Lower lobe of right lung (tissue), 2 donors: ENCODE data around the gene TMEM244. TPM values are rescaled to one million over a fixed set of nuclear protein-coding genes. Genes with fewer than 3 reads are reported as not detected.

Source experiments
- ATAC-seq, 2 donors: fragments of 200-7000 bp; cut with Tn5 transposase; one replicate each; pipeline ENCODE4 v1.9.1; 2020 to 2022; ENCODE audit warnings: mild to moderate bottlenecking in 2 of 2, moderate library complexity in 2 of 2
- DNase-seq: peaks from one replicate; pipeline ENCODE4 v3.0.0-alpha.2; 2020
- H3K27ac ChIP-seq: fragments of 200-600 bp; one replicate; pipeline ENCODE4 v1.8.0; 2022
- H3K27me3 ChIP-seq: fragments of 200-600 bp; one replicate; pipeline ENCODE4 v1.8.0; 2022; ENCODE audit warnings: low read depth
- H3K36me3 ChIP-seq: fragments of 200-600 bp; one replicate; pipeline ENCODE4 v1.8.0; 2022; ENCODE audit warnings: mild to moderate bottlenecking
- H3K4me1 ChIP-seq: fragments of 200-600 bp; one replicate; pipeline ENCODE4 v1.8.0; 2022
- H3K4me3 ChIP-seq: fragments of 200-600 bp; one replicate; pipeline ENCODE4 v1.8.0; 2022; ENCODE audit warnings: mild to moderate bottlenecking
- H3K9me3 ChIP-seq: fragments of 200-600 bp; one replicate; pipeline ENCODE4 v1.8.0; 2022
- intact Hi-C: fragments of 100-400 bp; cut with DNase I; formaldehyde crosslinking; loops from one replicate; pipeline ENCODE4 v1.11.0; 2022
- total RNA-seq: library from RNA; stranded (reverse); fragmentation: NEBNext Ultra II Directional; extraction: Animal tissue kit (Norgen Biotek cat#: 25700); gene quantifications from one replicate; pipeline ENCODE4 v1.2.1, GENCODE V29; 2021
- TF ChIP-seq, protein P1 (sequence below): fragments of 200-600 bp; IDR thresholded peaks from one replicate; pipeline ENCODE4 v1.8.0; 2022; ENCODE audit warnings: antibody characterized with exemption, mild to moderate bottlenecking
- donor health status: DM: no; HTN: yes; CAD: no; lungs with severe emphysema.

The TMEM244 gene
- total RNA-seq, 1 donor from 2014 or later, result not detected

DNA sequence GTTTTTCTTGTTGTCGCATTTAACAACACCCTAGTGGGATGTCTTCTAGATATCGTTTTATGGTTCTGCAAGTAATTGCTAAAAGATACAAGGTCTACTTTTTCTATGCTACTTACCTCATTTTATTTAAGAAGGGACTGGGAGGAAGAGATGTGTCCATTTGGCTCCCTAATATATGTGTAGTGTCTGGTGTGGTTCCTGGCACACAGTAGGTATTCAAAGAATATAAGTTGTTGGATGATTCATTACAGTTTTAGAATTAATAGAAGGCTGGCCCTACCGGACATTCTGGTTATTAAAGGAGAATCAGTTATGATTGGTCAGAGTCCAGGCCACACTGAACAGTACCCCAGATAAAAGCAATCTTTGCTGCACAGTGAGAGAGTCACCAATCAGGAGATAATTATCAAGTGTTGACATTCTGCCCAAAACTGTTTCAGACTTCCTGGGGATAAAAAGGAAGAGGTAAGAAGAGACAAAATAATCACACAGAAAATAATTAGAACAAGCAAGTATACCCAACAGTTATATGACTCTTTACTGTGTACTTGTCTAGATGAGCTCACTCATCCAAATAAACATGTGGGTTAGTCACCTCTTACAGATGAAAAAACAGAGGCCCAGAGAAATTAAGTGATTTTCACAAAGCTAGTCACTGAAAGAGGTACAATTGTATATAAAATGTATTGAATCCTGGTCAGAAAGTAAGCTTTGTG is 7.0 kb downstream of the TMEM244 start:
- intact Hi-C loops, result no loop called here
- TF ChIP-seq, protein P1, sequence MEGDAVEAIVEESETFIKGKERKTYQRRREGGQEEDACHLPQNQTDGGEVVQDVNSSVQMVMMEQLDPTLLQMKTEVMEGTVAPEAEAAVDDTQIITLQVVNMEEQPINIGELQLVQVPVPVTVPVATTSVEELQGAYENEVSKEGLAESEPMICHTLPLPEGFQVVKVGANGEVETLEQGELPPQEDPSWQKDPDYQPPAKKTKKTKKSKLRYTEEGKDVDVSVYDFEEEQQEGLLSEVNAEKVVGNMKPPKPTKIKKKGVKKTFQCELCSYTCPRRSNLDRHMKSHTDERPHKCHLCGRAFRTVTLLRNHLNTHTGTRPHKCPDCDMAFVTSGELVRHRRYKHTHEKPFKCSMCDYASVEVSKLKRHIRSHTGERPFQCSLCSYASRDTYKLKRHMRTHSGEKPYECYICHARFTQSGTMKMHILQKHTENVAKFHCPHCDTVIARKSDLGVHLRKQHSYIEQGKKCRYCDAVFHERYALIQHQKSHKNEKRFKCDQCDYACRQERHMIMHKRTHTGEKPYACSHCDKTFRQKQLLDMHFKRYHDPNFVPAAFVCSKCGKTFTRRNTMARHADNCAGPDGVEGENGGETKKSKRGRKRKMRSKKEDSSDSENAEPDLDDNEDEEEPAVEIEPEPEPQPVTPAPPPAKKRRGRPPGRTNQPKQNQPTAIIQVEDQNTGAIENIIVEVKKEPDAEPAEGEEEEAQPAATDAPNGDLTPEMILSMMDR, result no peak

DNA sequence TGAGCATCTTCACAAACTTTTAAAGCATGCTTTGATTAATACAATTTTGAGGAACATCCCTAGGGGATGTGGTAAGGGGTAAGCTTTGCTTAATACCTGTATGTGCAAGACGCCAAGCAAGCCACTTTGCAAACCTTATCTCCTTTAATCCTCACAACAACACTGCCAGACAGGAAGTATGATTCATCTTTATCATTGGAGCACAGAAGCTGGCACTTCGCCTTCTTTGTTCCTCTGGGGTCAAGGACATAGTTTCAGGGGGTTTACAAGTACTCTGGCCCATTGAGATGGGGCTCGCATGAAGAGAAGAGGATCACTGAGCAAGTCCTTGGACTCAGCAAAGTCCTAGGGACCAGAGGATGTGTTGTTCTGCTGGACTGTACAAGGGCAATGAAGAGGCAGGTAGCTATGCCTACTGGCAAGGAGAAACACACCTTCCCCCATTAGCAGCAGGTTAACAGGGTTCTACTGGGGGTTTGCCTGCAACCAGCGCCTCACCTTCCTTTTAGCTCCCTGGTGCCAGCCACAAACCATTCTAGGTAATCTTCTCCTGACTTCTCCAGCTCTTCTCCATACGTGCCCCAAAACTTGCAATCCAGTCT is 8.8 kb downstream of the TMEM244 start:
- Histone ChIP-seq H3K4me3 (no peak overlapping the region), H3K27me3 (no peaks in the 10 kb centered on the region), H3K4me1 (no peaks in the 10 kb centered on the region), H3K27ac (no peak overlapping the region), H3K9me3 (no peaks in the 10 kb centered on the region), H3K36me3 (no peaks in the 10 kb centered on the region)
- intact Hi-C loops, result no loop called here
- TF ChIP-seq, protein P1, result no peak
- ATAC-seq (no peak), DNase-seq (no peak)

More for the DNA sequence above, 7.0 kb downstream of the TMEM244 start:
- Histone ChIP-seq H3K9me3 (no peaks in the 10 kb centered on the region), H3K4me1 (no peaks in the 10 kb centered on the region), H3K36me3 (no peaks in the 10 kb centered on the region), H3K4me3 (no peak overlapping the region), H3K27me3 (no peaks in the 10 kb centered on the region), H3K27ac (no peak overlapping the region)
- ATAC-seq (no peak), DNase-seq (no peak)

DNA sequence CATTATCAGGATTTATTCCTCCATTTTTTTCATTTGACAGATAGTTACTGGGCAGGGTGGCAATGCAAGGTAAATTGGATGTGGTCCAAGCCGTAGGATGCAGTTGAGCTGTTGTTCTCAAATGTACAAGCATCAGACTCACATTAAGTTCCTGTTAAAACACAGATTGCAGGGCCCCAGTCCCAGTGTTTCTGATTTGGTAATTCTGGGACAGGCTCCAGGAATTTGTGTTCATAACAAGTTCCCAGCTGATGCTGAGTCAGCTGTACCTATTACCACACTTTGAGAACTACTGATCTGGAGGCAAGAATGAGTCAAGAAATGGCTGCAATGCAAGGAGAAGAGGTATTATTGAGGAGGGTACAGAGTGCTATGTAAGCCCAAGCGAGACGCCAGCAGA is 11.7 kb downstream of the TMEM244 start:
- Histone ChIP-seq H3K27ac (no peak overlapping the region), H3K9me3 (no peaks in the 10 kb centered on the region), H3K4me1 (no peaks in the 10 kb centered on the region), H3K27me3 (no peaks in the 10 kb centered on the region), H3K36me3 (no peaks in the 10 kb centered on the region), H3K4me3 (no peak overlapping the region)
- no peak for ATAC-seq
- intact Hi-C loops, result no loop called here
- DNase-seq, result no peak
- TF ChIP-seq, protein P1, result no peak

DNA sequence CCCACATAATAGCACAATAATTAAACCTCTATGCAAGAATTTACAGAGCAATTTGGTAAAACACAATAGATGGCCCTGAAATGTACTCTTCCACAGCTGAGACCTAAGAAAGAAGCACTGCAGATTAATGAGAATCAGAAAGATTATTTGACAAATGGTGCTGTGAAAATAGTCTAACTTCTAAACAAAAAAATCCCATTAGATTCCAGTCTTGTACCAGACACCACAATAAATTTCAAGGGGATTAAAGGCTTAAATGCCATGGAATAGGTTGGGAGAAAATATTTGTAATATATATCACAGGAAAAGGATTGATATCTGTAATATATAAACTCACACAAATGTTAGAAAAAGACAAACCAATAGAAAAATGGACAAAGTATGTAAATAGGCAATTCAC is 14.4 kb downstream of the TMEM244 start:
- H3K36me3 ChIP-seq, result no peaks in the 10 kb centered on the region
- TF ChIP-seq, protein P1, result no peak
- H3K4me3 ChIP-seq, result no peak overlapping the region
- no peak overlapping the region for H3K27ac ChIP-seq
- H3K4me1 ChIP-seq, result no peaks in the 10 kb centered on the region
- ATAC-seq (no peak), DNase-seq (no peak)
- H3K27me3 ChIP-seq, result no peaks in the 10 kb centered on the region
- no peaks in the 10 kb centered on the region for H3K9me3 ChIP-seq
- intact Hi-C loops, result no loop called here

DNA sequence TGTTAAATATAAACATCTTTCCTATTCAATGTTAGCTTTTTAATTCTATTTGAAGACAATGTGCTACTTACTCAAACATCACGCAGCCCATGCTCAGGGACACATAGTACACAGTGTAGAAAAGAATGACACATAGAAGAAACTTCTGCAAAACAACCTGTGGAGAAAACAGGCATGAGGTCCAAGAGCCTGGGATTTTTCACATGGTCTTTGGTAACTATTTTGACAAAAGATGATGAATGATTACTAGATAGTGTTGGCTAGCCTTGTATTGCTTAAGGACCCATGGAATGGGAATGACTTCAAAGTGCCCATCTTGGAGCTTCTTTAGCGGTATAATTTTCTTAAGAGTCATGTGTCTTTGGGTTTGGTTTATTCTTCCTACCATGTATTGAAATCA is 15.4 kb downstream of the TMEM244 start:
- Histone ChIP-seq H3K9me3 (no peaks in the 10 kb centered on the region), H3K36me3 (no peaks in the 10 kb centered on the region), H3K27ac (no peak overlapping the region), H3K27me3 (no peaks in the 10 kb centered on the region), H3K4me1 (no peaks in the 10 kb centered on the region), H3K4me3 (no peak overlapping the region)
- TF ChIP-seq, protein P1, result no peak
- no peak for DNase-seq
- intact Hi-C loops, result no loop called here
- ATAC-seq, result no peak
